B cell (primary cell): ENCODE results near the gene PDZRN4.

Source experiments
- EZH2 ChIP-seq: IDR thresholded peaks from 2 replicates; pipeline ENCODE4 v1.6.1; 2012; ENCODE audit warnings: borderline replicate concordance, low read depth, mild to moderate bottlenecking, moderate library complexity, low read length; ENCODE audit not compliant: insufficient read depth, poor library complexity, severe bottlenecking
- TF ChIP-seq, protein P1 (sequence below): fragments of 200-600 bp; IDR thresholded peaks from one replicate; pipeline ENCODE4 v1.8.0; 2022; ENCODE audit warnings: antibody characterized with exemption, mild to moderate bottlenecking

- TF ChIP-seq, protein P1, sequence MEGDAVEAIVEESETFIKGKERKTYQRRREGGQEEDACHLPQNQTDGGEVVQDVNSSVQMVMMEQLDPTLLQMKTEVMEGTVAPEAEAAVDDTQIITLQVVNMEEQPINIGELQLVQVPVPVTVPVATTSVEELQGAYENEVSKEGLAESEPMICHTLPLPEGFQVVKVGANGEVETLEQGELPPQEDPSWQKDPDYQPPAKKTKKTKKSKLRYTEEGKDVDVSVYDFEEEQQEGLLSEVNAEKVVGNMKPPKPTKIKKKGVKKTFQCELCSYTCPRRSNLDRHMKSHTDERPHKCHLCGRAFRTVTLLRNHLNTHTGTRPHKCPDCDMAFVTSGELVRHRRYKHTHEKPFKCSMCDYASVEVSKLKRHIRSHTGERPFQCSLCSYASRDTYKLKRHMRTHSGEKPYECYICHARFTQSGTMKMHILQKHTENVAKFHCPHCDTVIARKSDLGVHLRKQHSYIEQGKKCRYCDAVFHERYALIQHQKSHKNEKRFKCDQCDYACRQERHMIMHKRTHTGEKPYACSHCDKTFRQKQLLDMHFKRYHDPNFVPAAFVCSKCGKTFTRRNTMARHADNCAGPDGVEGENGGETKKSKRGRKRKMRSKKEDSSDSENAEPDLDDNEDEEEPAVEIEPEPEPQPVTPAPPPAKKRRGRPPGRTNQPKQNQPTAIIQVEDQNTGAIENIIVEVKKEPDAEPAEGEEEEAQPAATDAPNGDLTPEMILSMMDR: no peak
- TF ChIP-seq EZH2: no peak
These were observed 271.7 kb downstream of the PDZRN4 start for GRCh38 chr12:41459906-41460214.
